Body of pancreas (tissue), 4 donors: ENCODE data around the gene SYPL2. TPM values are rescaled to one million over a fixed set of nuclear protein-coding genes. Genes with fewer than 3 reads are reported as not detected.
A peak's percentile ranks its signal among the peaks of the same experiment; 100 is the strongest.

ENCODE experiments used
- ATAC-seq: fragments of 150-250 bp; one replicate; pipeline ENCODE4 v1.9.1; 2016
- DNase-seq, 4 donors: peaks; one replicate each; pipeline ENCODE4 v3.0.0-alpha.2; 2019
- H3K27ac ChIP-seq, 4 donors: fragments of 200-600 bp; sonication (generic); 1 replicate in 3 of 4; 2 replicates in 1 of 4; pipeline versions ENCODE4 v1.5.1 to v1.6.1; 2016 to 2019; ENCODE audit warnings: mild to moderate bottlenecking in 1 of 4, mixed read lengths in 1 of 4, moderate library complexity in 1 of 4
- H3K27me3 ChIP-seq, 2 donors: fragments of 200-600 bp; sonication (generic); one replicate each; pipeline ENCODE4 v1.6.0; 2016; ENCODE audit warnings: mild to moderate bottlenecking in 1 of 2
- H3K36me3 ChIP-seq, 2 donors: fragments of 200-600 bp; sonication (generic); replicated peaks in 1 of 2; 2 replicates each; pipeline ENCODE4 v1.5.1; 2016; ENCODE audit warnings: low read depth in 2 of 2; ENCODE audit not compliant: insufficient read depth in 1 of 2
- H3K4me1 ChIP-seq: fragments of 200-600 bp; sonication (generic); one replicate; pipeline ENCODE4 v1.6.0; 2016
- H3K4me3 ChIP-seq, 2 donors: fragments of 200-600 bp; sonication (generic); 1 replicate in 1 of 2; 2 replicates in 1 of 2; pipeline ENCODE4 v1.5.1; 2016 to 2019
- H3K9me3 ChIP-seq, 3 donors: fragments of 200-600 bp; sonication (generic); 1 replicate in 2 of 3; 2 replicates in 1 of 3; pipeline ENCODE4 v1.5.1; 2016
- CTCF ChIP-seq, 7 experiments: fragments of 450-650 bp in 4 of 7; fragments of 200-600 bp in 3 of 7; sonication (generic) in 3 of 7; IDR thresholded peaks; one replicate each; pipeline ENCODE4 v1.5.1; 2016 to 2019; ENCODE audit warnings: antibody characterized with exemption in 7 of 7
- POLR2A ChIP-seq, 3 donors: fragments of 450-650 bp; IDR thresholded peaks; one replicate each; pipeline ENCODE4 v1.6.1; 2016; ENCODE audit warnings: antibody characterized with exemption in 3 of 3, mild to moderate bottlenecking in 2 of 3
- WGBS, 2 donors: methylation state at CpG; one replicate each; pipeline ENCODE4 v1.1.5; 2017; 5-methylcytosine and 5-hydroxymethylcytosine counted together
- intact Hi-C: fragments of 100-400 bp; cut with DNase I; formaldehyde crosslinking; loops from one replicate; pipeline ENCODE4 v1.15.1; 2023
- total RNA-seq, 2 donors: library from RNA; depleted of rRNA; stranded (reverse); fragments of >200 nt; gene quantifications; one replicate each; pipeline ENCODE4 v1.1.0, GENCODE V29; 2016

The SYPL2 gene
- total RNA-seq, 2 donors from 2014 or later: 1.8 to 2.3 TPM

- Histone ChIP-seq H3K27me3 (no peaks in the 10 kb centered on the region), H3K36me3 (no peaks in the 10 kb centered on the region), H3K4me3 (no peak overlapping the region), H3K27ac (no peak overlapping the region), H3K9me3 (no peaks in the 10 kb centered on the region), H3K4me1 (peaks cover 20% of the 10 kb centered on the region)
- ATAC-seq (no peak), DNase-seq (no peak)
- intact Hi-C loops: no loop called here
- WGBS, 2 donors: 71 to 73% methylated on average over 4 of the region's 4 CpGs
- TF ChIP-seq POLR2A (IDR thresholded peaks at IDR 0.05) (no peak), CTCF (IDR thresholded peaks at IDR 0.05) (no peak)
Measured at GRCh38 chr1:109492779-109493178, 26.4 kb downstream of the SYPL2 start.

GRCh38 chr1:109493227-109493626 lies 26.9 kb downstream of the SYPL2 start:
- Histone ChIP-seq H3K4me3 (no peak overlapping the region), H3K9me3 (no peaks in the 10 kb centered on the region), H3K27me3 (no peaks in the 10 kb centered on the region), H3K27ac (peak overlapping the region in 2 of 4 donors; percentile 67 to 79), H3K4me1 (peaks cover 20% of the 10 kb centered on the region), H3K36me3 (no peaks in the 10 kb centered on the region)
- ATAC-seq: no peak
- TF ChIP-seq POLR2A (IDR thresholded peaks at IDR 0.05) (no peak), CTCF (IDR thresholded peaks at IDR 0.05) (no peak)
- WGBS, 2 donors: 68 to 72% methylated on average over 4 of the region's 4 CpGs
- intact Hi-C loops: no loop called here
- no peak for DNase-seq

- H3K9me3 ChIP-seq: no peaks in the 10 kb centered on the region
- H3K4me1 ChIP-seq: peaks cover 20% of the 10 kb centered on the region
- H3K27me3 ChIP-seq: no peaks in the 10 kb centered on the region
- WGBS, 2 donors: 0% methylated on average over 15 to 44 of the region's 44 CpGs
- H3K4me3 ChIP-seq: peak within 1 kb of the TSS; percentile 71 to 75
- intact Hi-C loops: no loop called here
- DNase-seq (peak; percentile 86 to 88 (median 87)), ATAC-seq (peak; percentile 94)
- H3K36me3 ChIP-seq: no peaks in the 10 kb centered on the region
- TF ChIP-seq CTCF (IDR thresholded peaks at IDR 0.05): peak; percentile 88 to 96 (median 95)
- TF ChIP-seq POLR2A (IDR thresholded peaks at IDR 0.05): peak; percentile 41 to 83 (median 78)
- H3K27ac ChIP-seq: peak within 1 kb of the TSS in 3 of 4 donors; percentile 59 to 79 (median 67)
Measured at GRCh38 chr1:109493805-109494539, 27.6 kb downstream of the SYPL2 start, which contains the start of gene CYB561D1. Gene CYB561D1, plus strand, starts transcription at chr1:109494094. Its CDS starts 46 bp downstream, at chr1:109494140.

GRCh38 chr1:109495738-109496137 lies 29.4 kb downstream of the SYPL2 start:
- Histone ChIP-seq H3K4me1 (peaks cover 20% of the 10 kb centered on the region), H3K36me3 (no peaks in the 10 kb centered on the region), H3K4me3 (no peak overlapping the region), H3K27me3 (no peaks in the 10 kb centered on the region), H3K27ac (no peak overlapping the region), H3K9me3 (no peaks in the 10 kb centered on the region)
- intact Hi-C loops: loop anchor here (5.0 kb wide), 1 partner anchor 37 kb away; no protein-coding TSS in a partner anchor
- 81 to 89% methylated on average over 5 to 7 of the region's 7 CpGs for WGBS, 2 donors
- ATAC-seq (no peak), DNase-seq (no peak)
- TF ChIP-seq CTCF (IDR thresholded peaks at IDR 0.05) (no peak), POLR2A (IDR thresholded peaks at IDR 0.05) (no peak)
